IPS DF 6.9 (cell line): Measurements from ENCODE around the gene ORC3.

Source experiments
- DNase-seq: peaks from one replicate; pipeline ENCODE4 v3.0.0-alpha.2; 2013; ENCODE audit warnings: low read depth, low spot score
- H3K27ac ChIP-seq: one replicate; pipeline ENCODE4 v1.5.1; 2013; ENCODE audit warnings: low read length, control low read depth
- H3K27me3 ChIP-seq: 2 replicates; pipeline ENCODE4 v1.6.1; 2013; ENCODE audit warnings: mild to moderate bottlenecking, low read length; ENCODE audit not compliant: control insufficient read depth, insufficient read depth
- H3K36me3 ChIP-seq: 2 replicates; pipeline ENCODE4 v1.6.1; 2013; ENCODE audit warnings: low read length; ENCODE audit not compliant: control insufficient read depth, insufficient read depth
- H3K4me1 ChIP-seq: 2 replicates; pipeline ENCODE4 v1.6.1; 2013; ENCODE audit warnings: low read length; ENCODE audit not compliant: control insufficient read depth, insufficient read depth
- H3K4me3 ChIP-seq: 2 replicates; pipeline ENCODE4 v1.5.1; 2013; ENCODE audit warnings: mild to moderate bottlenecking, low read length
- H3K9me3 ChIP-seq: 2 replicates; pipeline ENCODE4 v1.6.1; 2013; ENCODE audit warnings: low read length, inconsistent platforms; ENCODE audit not compliant: control insufficient read depth, insufficient read depth
- WGBS: extraction: QIAGEN DNeasy Blood & Tissue Kit; methylation state at CpG from one replicate; pipeline ENCODE4 v1.1.7; 2013; ENCODE audit warnings: mixed read lengths, missing lambda C conversion rate; ENCODE audit not compliant: insufficient read length, insufficient coverage; 5-methylcytosine and 5-hydroxymethylcytosine counted together

Gene ORC3

DNA sequence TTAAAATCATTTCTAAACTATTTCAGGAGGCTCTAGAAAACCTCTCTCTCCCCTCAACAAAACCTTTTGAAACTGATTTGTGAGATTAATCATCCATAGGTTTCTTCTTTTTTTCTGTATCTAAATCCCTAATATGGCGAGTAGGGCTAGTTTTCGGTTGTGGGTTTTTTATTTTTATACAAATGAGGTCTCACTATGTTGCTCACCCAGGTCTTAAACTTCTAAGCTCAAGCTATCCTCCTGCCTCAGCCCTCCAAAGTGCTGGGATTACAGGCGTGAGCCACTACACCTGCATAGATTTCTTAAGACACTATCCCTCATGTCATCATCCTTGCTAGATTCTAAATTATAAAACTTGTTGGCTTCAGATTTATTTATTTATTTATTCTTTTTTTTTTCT is 43.9 kb downstream of the ORC3 start:
- Histone ChIP-seq H3K27me3 (no peaks in the 10 kb centered on the region), H3K9me3 (no peaks in the 10 kb centered on the region), H3K4me3 (no peak overlapping the region), H3K27ac (no peak overlapping the region), H3K36me3 (peaks cover 4% of the 10 kb centered on the region; the same call in 1 of the 2 replicates), H3K4me1 (no peaks in the 10 kb centered on the region)
- WGBS: no CpG with 5 or more reads among the region's 3 CpGs
- DNase-seq: no peak

DNA sequence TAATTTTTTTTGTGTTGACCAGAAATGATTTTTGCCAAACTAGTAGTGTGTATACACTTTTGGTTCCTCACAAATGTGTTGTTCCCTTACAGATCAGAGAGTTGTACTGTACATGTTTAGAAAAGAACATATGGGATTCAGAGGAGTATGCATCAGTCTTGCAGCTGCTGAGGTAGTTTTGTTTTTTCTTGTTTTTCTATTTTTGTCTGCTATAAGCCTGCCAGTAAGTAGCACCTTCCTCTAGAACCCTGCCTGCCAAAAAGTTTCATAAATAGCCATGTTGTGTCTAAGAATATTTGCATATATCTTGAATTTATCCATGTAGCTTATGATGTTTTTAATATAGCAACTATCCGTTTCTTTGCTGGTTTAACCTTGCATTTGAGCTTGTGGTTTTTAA is 46.4 kb downstream of the ORC3 start:
- H3K27ac ChIP-seq: no peak overlapping the region
- DNase-seq: no peak
- no peak overlapping the region for H3K4me3 ChIP-seq
- no peaks in the 10 kb centered on the region for H3K27me3 ChIP-seq
- WGBS: no CpG with 5 or more reads among the region's 1 CpG
- H3K4me1 ChIP-seq: no peaks in the 10 kb centered on the region
- peaks cover 4% of the 10 kb centered on the region; the same call in 1 of the 2 replicates for H3K36me3 ChIP-seq
- no peaks in the 10 kb centered on the region for H3K9me3 ChIP-seq

DNA sequence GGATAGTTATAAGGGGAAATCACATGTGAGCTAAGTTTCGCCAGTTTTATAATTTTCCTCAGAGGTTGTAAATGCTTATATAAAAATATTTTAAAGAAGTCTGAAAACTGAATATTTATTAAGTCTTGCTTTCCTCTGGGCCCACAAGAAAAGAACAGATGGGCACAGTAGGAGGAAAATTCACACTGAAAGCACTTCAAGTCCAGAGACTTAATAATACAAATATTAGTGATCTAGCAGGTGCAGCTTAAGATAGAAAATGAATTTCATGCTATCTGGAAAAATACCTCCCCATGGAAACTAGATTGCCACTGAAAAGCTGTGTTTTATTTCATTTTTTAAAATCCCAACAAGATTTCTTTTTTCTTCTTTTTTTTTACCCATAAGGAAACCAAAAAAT is 47.2 kb downstream of the ORC3 start:
- WGBS: no CpG with 5 or more reads among the region's 1 CpG
- Histone ChIP-seq H3K4me1 (no peaks in the 10 kb centered on the region), H3K27ac (no peak overlapping the region), H3K27me3 (no peaks in the 10 kb centered on the region), H3K4me3 (no peak overlapping the region), H3K36me3 (peaks cover 4% of the 10 kb centered on the region; the same call in 1 of the 2 replicates), H3K9me3 (no peaks in the 10 kb centered on the region)
- no peak for DNase-seq

DNA sequence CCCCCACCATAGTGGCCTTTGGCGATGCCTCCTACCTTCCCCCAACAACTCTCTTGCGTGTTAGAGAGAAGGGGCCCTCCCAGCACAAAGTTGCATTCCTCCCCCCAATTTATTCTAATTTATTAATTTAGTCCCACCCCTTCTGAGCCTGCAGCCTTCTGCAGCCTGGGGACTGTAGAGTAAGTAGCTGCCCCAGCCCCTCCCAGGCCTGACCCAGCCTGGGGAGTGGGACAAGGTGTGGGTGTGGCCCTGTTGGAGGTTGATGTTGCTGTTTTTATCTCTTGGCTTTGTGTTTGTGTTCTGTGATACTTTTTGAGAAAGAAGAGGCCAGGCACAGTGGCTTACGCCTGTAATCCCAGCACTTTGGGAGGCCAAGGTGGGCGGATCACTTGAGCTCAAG is 49.4 kb downstream of the ORC3 start:
- Histone ChIP-seq H3K36me3 (peaks cover 4% of the 10 kb centered on the region; the same call in 1 of the 2 replicates), H3K9me3 (no peaks in the 10 kb centered on the region), H3K4me3 (no peak overlapping the region), H3K27me3 (no peaks in the 10 kb centered on the region), H3K27ac (no peak overlapping the region), H3K4me1 (no peaks in the 10 kb centered on the region)
- WGBS: no CpG with 5 or more reads among the region's 4 CpGs
- no peak for DNase-seq

DNA sequence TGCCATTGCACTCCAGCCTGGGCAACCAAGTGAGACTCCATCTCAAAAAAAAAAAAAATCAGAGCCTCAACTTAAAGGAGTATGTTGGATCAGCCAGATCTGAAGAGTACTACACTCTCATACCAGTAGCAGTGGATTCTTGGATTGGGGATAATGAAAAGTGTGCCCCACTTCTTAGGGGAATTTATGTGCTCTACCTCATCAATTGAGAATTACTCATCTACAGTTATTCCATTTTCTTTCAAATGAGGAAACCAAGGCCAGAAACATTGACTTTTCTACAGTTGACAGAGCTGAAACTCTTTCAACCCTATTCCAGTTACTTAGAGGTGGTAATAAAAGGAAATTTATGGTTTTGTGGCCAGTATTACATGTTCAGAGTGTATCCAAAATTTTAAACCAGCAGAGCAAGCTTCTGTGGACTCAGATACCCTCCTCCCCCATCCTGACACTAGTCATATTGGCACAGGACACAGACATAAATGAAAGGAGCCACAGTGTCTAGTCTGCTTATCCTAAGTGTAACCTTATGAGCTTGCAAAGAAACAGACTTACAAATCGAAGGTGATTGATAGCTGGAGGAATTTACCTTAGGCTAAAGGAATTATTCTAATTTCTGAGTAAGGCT is 51.2 kb downstream of the ORC3 start:
- Histone ChIP-seq H3K4me3 (no peak overlapping the region), H3K27ac (no peak overlapping the region), H3K27me3 (no peaks in the 10 kb centered on the region), H3K4me1 (no peaks in the 10 kb centered on the region), H3K36me3 (peaks cover 4% of the 10 kb centered on the region; the same call in 1 of the 2 replicates), H3K9me3 (no peaks in the 10 kb centered on the region)
- DNase-seq: no peak
- no CpG with 5 or more reads among the region's 1 CpG for WGBS

DNA sequence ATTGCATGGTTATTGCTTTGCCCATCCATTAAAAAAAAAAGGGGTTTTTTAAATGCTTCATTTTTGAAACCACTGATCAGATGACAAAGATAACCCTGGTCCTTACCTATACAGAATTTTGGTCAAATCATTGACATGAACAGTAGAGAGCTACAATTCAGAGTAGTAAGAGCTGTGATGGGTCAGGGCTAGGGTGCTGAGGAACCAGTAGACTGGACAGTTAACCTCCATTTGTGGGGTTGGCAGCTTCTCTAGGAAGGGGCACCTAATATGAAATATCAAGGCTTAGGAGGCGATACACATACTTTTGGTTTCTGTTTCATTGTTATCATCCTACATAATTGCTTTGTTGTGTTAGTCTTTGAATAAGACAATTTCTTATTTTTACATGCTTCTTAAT is 55.1 kb downstream of the ORC3 start:
- WGBS: no CpG with 5 or more reads among the region's 1 CpG
- H3K36me3 ChIP-seq: no peaks in the 10 kb centered on the region
- H3K27me3 ChIP-seq: no peaks in the 10 kb centered on the region
- H3K27ac ChIP-seq: no peak overlapping the region
- no peak overlapping the region for H3K4me3 ChIP-seq
- H3K4me1 ChIP-seq: no peaks in the 10 kb centered on the region
- no peak for DNase-seq
- no peaks in the 10 kb centered on the region for H3K9me3 ChIP-seq

DNA sequence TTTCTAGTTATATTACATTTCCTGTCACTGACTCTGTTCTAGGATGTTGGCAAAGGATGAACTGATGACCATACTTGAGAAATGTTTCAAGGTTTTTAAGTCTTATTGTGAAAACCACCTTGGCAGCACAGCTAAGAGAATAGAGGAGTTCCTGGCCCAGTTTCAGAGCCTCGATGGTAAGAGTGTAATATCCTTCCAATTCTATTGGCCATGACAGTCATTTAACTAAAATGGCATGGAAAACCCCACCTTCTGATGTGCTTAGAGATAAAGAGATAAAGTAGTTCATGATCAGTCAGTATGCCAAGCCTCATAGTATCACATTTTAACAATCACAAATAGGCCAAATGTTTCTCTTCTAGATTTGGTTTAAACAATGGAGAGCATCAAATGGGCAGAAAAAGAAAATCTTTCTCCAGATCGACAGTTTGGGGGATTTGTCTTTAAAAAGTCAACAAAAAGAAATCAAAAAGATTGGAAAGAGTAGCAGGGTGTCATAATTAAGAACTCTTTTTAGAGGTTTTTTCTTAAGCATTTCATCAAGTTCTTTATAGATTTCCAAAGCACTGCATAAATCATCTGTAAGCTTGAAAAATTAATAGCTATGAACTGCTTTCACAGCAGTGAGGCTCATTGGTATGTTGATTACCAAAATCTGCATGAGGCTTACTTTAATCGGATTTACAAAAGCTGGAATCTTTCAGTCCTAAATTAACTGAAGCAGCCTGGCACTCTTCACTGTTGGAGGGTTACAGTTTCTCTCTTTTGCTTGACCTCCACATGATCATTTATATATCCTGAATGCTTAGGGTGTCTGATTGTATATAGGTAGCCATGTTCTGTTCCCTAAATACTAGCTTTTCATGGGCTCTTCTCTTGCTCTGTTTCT is 63.4 kb downstream of the ORC3 start:
- WGBS: no CpG with 5 or more reads among the region's 3 CpGs
- no peaks in the 10 kb centered on the region for H3K27me3 ChIP-seq
- H3K9me3 ChIP-seq: no peaks in the 10 kb centered on the region
- H3K4me1 ChIP-seq: peaks cover 3% of the 10 kb centered on the region; the same call in 1 of the 2 replicates
- no peak overlapping the region for H3K27ac ChIP-seq
- no peaks in the 10 kb centered on the region for H3K36me3 ChIP-seq
- no peak overlapping the region for H3K4me3 ChIP-seq
- DNase-seq: no peak

DNA sequence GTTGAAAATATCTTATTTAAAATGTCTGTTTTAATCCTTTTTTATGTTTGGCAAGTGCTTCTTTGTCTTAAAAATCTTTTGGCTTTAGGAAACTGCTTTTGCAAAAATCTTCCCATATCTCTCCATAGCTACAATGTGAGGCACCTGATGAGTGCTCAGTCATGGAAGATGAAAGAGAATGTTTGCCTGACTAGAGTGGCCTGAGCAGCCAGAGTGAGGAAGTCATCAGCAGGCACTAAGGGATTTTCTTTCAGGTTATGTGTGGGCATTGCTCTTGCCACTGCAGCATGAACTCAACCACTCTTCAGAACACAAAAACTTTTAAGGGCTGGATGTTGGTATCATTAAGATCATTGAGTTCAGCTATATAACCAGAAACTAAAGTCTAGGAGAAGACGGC is 64.2 kb downstream of the ORC3 start:
- Histone ChIP-seq H3K27ac (no peak overlapping the region), H3K36me3 (no peaks in the 10 kb centered on the region)

DNA sequence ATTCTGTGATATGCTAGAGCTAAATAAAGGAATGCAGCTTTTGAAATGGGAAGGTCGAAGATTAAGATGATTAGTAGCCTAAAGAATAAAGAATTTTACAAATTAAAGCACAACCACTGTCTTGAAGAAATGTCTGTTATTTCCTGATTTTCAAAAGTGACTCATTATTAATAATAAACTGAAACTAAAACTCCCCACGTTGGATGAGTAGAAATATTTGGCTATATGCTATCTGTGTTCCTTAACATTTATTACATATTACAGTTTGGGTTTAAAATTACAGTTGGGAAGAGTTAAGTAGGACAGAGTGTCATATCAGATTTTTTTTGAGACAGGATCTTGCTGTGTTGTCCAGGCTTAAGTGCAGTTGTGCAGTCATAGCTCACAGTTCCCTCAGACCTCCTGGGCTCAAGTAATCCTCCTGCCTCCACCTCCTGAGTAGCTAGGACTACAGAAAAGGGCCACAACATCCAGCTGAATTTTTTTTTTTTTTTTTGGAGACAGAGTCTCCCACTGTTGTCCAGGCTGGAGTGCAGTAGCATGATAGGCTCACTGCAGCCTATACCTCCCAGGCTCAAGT is 65.0 kb downstream of the ORC3 start:
- no peaks in the 10 kb centered on the region for H3K9me3 ChIP-seq
- H3K36me3 ChIP-seq: no peaks in the 10 kb centered on the region; the same call in 1 of the 2 replicates
- peaks cover 3% of the 10 kb centered on the region; the same call in 1 of the 2 replicates for H3K4me1 ChIP-seq
- WGBS: no CpG with 5 or more reads among the region's 2 CpGs
- H3K27me3 ChIP-seq: no peaks in the 10 kb centered on the region
- DNase-seq: no peak
- H3K4me3 ChIP-seq: no peak overlapping the region
- no peak overlapping the region for H3K27ac ChIP-seq

More for the DNA sequence above, 64.2 kb downstream of the ORC3 start:
- Histone ChIP-seq H3K4me1 (peaks cover 3% of the 10 kb centered on the region; the same call in 1 of the 2 replicates), H3K27me3 (no peaks in the 10 kb centered on the region), H3K4me3 (no peak overlapping the region), H3K9me3 (no peaks in the 10 kb centered on the region)
- WGBS: no CpG with 5 or more reads among the region's 1 CpG
- no peak for DNase-seq

DNA sequence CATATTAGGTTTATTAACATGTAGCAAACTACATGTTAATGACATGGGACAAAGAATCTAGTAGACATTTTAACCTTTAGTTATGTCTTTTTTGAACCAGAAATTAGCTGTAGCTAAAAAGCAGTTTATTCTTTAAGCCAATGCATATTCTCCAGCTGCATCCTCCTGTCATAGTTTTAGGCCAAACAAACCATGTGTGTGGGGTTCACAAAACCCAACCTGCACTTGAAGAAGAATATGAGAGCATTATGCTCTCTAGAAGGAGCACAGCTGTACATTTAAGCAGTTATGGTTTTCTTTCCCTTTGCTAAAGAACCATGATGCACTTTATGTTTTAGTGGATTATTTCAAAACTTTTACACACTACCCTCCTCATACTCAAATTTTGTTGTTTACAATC is 65.9 kb downstream of the ORC3 start:
- no peaks in the 10 kb centered on the region for H3K27me3 ChIP-seq
- no peak for DNase-seq
- H3K36me3 ChIP-seq: no peaks in the 10 kb centered on the region; the same call in 1 of the 2 replicates
- no peak overlapping the region for H3K27ac ChIP-seq
- peaks cover 3% of the 10 kb centered on the region; the same call in 1 of the 2 replicates for H3K4me1 ChIP-seq
- H3K9me3 ChIP-seq: no peaks in the 10 kb centered on the region
- no peak overlapping the region for H3K4me3 ChIP-seq
